NCI-H524 treated with DMSO at 0.1 percent for 48 hours (cell line): Measurements from ENCODE around the gene MOSPD2.

Experiments used
- DNase-seq: peaks from one replicate; lab custom pipeline; 2025; lab: John Stamatoyannopoulos, UW

MOSPD2 gene

GRCh38 chrX:14915596-14915995 is 42.4 kb downstream of the MOSPD2 start:
- no peak for DNase-seq

GRCh38 chrX:14916017-14916674 is 42.9 kb downstream of the MOSPD2 start:
- no peak for DNase-seq

- DNase-seq: no peak
Measured at GRCh38 chrX:14919407-14919806, 46.2 kb downstream of the MOSPD2 start.

GRCh38 chrX:14920196-14920595 is 47.0 kb downstream of the MOSPD2 start:
- DNase-seq: no peak

- no peak for DNase-seq
Measured at GRCh38 chrX:14922437-14922836, 49.2 kb downstream of the MOSPD2 start.

GRCh38 chrX:14923761-14924160 is 50.5 kb downstream of the MOSPD2 start:
- no peak for DNase-seq

- DNase-seq: no peak
Measured at GRCh38 chrX:14926471-14926870, 53.2 kb downstream of the MOSPD2 start.

GRCh38 chrX:14927401-14927800 is 54.2 kb downstream of the MOSPD2 start:
- DNase-seq: no peak

GRCh38 chrX:14930663-14931062 is 57.4 kb downstream of the MOSPD2 start:
- no peak for DNase-seq

GRCh38 chrX:14932136-14932535 is 58.9 kb downstream of the MOSPD2 start:
- DNase-seq: no peak

GRCh38 chrX:14934423-14934822 is 61.2 kb downstream of the MOSPD2 start:
- no peak for DNase-seq

GRCh38 chrX:14936561-14936960 is 63.3 kb downstream of the MOSPD2 start:
- DNase-seq: no peak

- no peak for DNase-seq
Measured at GRCh38 chrX:14939644-14940043, 66.4 kb downstream of the MOSPD2 start.

GRCh38 chrX:14941301-14941700 is 68.1 kb downstream of the MOSPD2 start:
- DNase-seq: no peak

GRCh38 chrX:14942341-14942740 is 69.1 kb downstream of the MOSPD2 start:
- DNase-seq: no peak

GRCh38 chrX:14943962-14944361 is 70.7 kb downstream of the MOSPD2 start:
- DNase-seq: no peak

GRCh38 chrX:14946606-14947155 is 73.5 kb downstream of the MOSPD2 start:
- no peak for DNase-seq

- DNase-seq: no peak
Measured at GRCh38 chrX:14948691-14949090, 75.5 kb downstream of the MOSPD2 start.

- no peak for DNase-seq
Measured at GRCh38 chrX:14956813-14957582, 83.8 kb downstream of the MOSPD2 start.

GRCh38 chrX:14963447-14964236 is 90.4 kb downstream of the MOSPD2 start:
- peak; percentile 63 for DNase-seq

GRCh38 chrX:14964500-14964899 is 91.3 kb downstream of the MOSPD2 start:
- DNase-seq: no peak
